Aorta (tissue), 5 donors: ENCODE results near the gene TP53I11. TPM values are rescaled to one million over a fixed set of nuclear protein-coding genes. Genes with fewer than 3 reads are reported as not detected.

Experiments used
- ATAC-seq: fragments of 200-7000 bp; cut with Tn5 transposase; one replicate; pipeline ENCODE4 v1.9.1; 2022; ENCODE audit warnings: moderate library complexity; ENCODE audit not compliant: low FRiP score
- DNase-seq, 2 donors: peaks; one replicate each; pipeline ENCODE4 v3.0.0-alpha.2; 2020
- H3K27ac ChIP-seq, 2 donors: one replicate each; pipeline ENCODE4 v1.5.1; 2013; ENCODE audit warnings: low read length in 2 of 2, mild to moderate bottlenecking in 2 of 2, moderate library complexity in 2 of 2, control low read depth in 1 of 2, inconsistent platforms in 1 of 2, low read depth in 1 of 2
- H3K27me3 ChIP-seq, 2 donors: one replicate each; pipeline ENCODE4 v1.6.1; 2013; ENCODE audit warnings: control low read depth in 1 of 2, low read length in 1 of 2, mild to moderate bottlenecking in 1 of 2, moderate library complexity in 1 of 2; ENCODE audit not compliant: insufficient read depth in 2 of 2, control insufficient read depth in 1 of 2
- H3K36me3 ChIP-seq, 2 donors: one replicate each; pipeline ENCODE4 v1.6.1; 2013; ENCODE audit warnings: control low read depth in 1 of 2, low read length in 1 of 2, mild to moderate bottlenecking in 1 of 2; ENCODE audit not compliant: insufficient read depth in 2 of 2, control insufficient read depth in 1 of 2
- H3K4me1 ChIP-seq, 2 donors: one replicate each; pipeline ENCODE4 v1.6.1; 2013; ENCODE audit warnings: low read length in 2 of 2, control low read depth in 1 of 2, mild to moderate bottlenecking in 1 of 2, moderate library complexity in 1 of 2; ENCODE audit not compliant: insufficient read depth in 2 of 2, control insufficient read depth in 1 of 2
- H3K4me3 ChIP-seq, 2 donors: one replicate each; pipeline ENCODE4 v1.5.1; 2013; ENCODE audit warnings: low read length in 2 of 2, control low read depth in 1 of 2, mild to moderate bottlenecking in 1 of 2
- H3K9me3 ChIP-seq: one replicate; pipeline ENCODE4 v1.6.1; 2013; ENCODE audit warnings: mild to moderate bottlenecking, low read length; ENCODE audit not compliant: control insufficient read depth
- WGBS, 2 donors: extraction: QIAGEN DNeasy Blood & Tissue Kit; methylation state at CpG; one replicate each; pipeline ENCODE4 v1.1.7; 2013; 5-methylcytosine and 5-hydroxymethylcytosine counted together
- intact Hi-C, 2 donors: fragments of 100-400 bp; cut with DNase I; formaldehyde crosslinking; loops; one replicate each; pipeline versions ENCODE4 v1.14.2 to v1.15.0; 2022
- polyA plus RNA-seq, 2 donors: library from polyadenylated mRNA; stranded (reverse); fragments of 200-250 nt; gene quantifications; one replicate each; pipeline ENCODE4 v1.2.3, GENCODE V29; 2013
- total RNA-seq, 2 donors: library from RNA; stranded (reverse); fragmentation: NEBNext Ultra II Directional; extraction: Animal tissue kit (Norgen Biotek cat#: 25700); gene quantifications; one replicate each; pipeline ENCODE4 v1.2.1, GENCODE V29; 2021
- donor health status: healthy with polysubstance abuse.
- donor health status: Bipolar disorder and iron deficiency.
- donor health status: DM: no; HTN: no; CAD: no.
- donor health status: DM: no; HTN: no; CAD: no.
- donor health status: DM: yes; HTN: yes; CAD: no.

The TP53I11 gene
- total and polyA plus RNA-seq, 4 donors: 25.9 to 85.6 (median 45.9) TPM

DNA sequence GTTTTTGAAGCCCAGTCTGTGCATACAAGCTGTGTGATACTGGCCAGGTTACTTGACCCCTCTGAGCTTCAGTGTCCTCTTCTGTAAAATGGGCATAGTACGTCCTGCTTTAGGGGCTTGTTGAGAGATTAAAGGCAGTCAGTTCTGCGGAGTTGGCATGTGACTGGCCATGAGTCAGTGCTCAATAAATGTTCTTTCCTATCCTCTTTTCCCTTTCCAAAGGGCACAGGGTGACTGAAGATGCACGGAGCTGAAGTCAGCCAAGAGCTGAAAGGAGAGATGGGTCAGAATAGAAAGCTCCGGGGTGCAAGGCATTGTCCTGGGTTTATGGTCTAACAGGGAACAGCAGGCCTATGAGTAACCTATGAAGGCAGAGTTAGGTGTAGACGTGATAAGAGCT lies 48.9 kb downstream of the TP53I11 start:
- peaks cover 0 to 2% of the 10 kb centered on the region in 2 donors for H3K27me3 ChIP-seq
- no peaks in the 10 kb centered on the region for H3K4me1 ChIP-seq
- 93 to 95% methylated on average over 5 of the region's 5 CpGs for WGBS, 2 donors
- H3K27ac ChIP-seq: no peak overlapping the region
- no peak for DNase-seq
- intact Hi-C loops: no loop called here
- no peak overlapping the region for H3K4me3 ChIP-seq
- H3K36me3 ChIP-seq: no peaks in the 10 kb centered on the region
- ATAC-seq: no peak
- peaks cover 2% of the 10 kb centered on the region for H3K9me3 ChIP-seq

DNA sequence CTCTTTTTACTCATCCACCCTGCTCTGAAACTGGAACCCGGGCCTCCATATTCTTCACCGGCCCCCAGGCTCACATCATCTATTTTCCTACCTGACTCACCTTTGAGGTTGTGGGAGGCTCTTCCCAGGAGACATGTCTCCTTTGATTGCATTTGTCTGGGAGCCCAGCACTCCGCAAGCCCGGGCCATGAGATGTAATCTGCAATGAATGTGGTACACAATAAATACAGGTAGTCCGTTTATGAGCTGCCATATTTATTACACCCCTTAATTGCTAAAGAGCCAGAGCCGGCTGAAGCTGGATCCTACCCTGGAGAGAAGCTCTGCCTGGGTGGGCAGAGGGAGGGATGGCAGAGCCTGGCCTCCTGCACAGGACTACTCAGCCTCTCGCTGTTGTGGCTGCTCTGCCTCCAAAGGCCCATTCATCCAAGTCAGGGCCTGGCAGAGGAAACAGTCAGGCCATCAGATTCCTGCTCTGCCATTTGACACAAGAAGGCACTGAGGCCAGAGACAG lies 49.5 kb downstream of the TP53I11 start:
- ATAC-seq: no peak
- peaks cover 0 to 2% of the 10 kb centered on the region in 2 donors for H3K27me3 ChIP-seq
- H3K36me3 ChIP-seq: no peaks in the 10 kb centered on the region
- no peaks in the 10 kb centered on the region for H3K4me1 ChIP-seq
- peaks cover 2% of the 10 kb centered on the region for H3K9me3 ChIP-seq
- WGBS, 2 donors: 94% methylated on average over 7 of the region's 7 CpGs
- intact Hi-C loops: no loop called here
- no peak overlapping the region for H3K4me3 ChIP-seq
- no peak overlapping the region for H3K27ac ChIP-seq
- no peak for DNase-seq

DNA sequence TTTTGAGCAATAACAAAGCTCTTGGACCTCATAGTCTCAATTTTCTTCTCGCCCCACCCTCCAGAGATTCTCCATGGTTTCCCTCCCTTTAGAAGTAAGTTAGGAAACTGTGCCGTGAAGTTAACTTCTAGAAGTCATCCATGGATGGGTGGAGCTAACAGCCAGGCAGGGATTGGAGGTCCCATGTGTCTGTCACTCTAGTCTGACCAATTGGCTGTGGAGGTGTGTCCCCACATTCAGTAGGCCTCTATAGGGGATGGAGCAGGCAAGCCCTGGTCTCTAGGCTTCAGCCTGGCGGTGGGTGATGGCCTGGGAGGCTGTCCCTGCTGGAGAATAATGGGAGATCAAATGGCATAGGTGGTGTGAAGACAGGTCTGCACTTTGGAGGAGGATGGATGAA lies 50.7 kb downstream of the TP53I11 start:
- H3K9me3 ChIP-seq: peaks cover 2% of the 10 kb centered on the region
- 85 to 89% methylated on average over 3 of the region's 3 CpGs for WGBS, 2 donors
- ATAC-seq (no peak), DNase-seq (no peak)
- intact Hi-C loops: no loop called here
- H3K4me1 ChIP-seq: no peaks in the 10 kb centered on the region
- no peak overlapping the region for H3K27ac ChIP-seq
- H3K4me3 ChIP-seq: no peak overlapping the region
- H3K36me3 ChIP-seq: no peaks in the 10 kb centered on the region
- H3K27me3 ChIP-seq: peaks cover 0 to 2% of the 10 kb centered on the region in 2 donors

DNA sequence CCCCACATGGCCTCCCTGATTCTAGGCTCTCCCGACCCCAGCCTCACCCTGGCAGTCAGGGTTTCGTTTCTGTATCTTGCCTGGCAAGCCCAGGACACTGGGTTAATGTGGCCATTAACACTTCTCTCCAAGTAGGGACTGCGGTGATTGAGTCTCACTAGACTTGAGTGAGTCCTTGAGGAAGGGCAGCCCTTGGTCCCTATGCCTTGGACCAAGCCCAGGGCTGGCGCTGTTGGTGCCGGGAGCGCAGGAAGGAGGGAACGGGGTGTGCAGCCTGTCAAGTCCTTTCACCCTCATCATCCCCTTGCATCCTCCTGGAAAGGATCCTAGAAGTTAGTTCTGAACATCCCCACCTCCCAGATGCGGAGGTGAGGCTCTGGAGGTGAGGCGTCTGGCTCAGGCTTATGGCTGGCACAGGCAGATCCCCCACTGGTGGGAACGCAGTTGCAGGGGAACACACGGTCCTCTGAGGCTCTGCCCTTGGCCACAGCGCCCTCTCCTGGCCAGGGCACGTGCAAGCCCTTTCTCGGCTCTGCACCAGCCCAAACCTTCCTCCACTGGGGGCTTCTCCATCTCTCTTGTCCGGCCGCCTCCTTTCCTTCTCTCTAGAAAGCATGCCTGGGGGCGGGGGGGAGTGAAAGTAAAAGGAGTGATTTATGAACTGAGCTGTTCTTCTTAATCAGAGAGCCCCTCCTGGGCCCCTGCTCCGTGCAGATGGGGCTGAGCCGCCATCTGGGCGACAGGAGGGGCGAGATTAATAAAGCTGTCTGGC lies 56.7 kb downstream of the TP53I11 start:
- H3K36me3 ChIP-seq: no peaks in the 10 kb centered on the region
- no peak overlapping the region for H3K27ac ChIP-seq
- peaks cover 2% of the 10 kb centered on the region for H3K9me3 ChIP-seq
- peaks cover 0 to 2% of the 10 kb centered on the region in 2 donors for H3K27me3 ChIP-seq
- no peaks in the 10 kb centered on the region for H3K4me1 ChIP-seq
- intact Hi-C loops: loop anchor here (1.0 to 5.0 kb wide), 4 partner anchors 165 to 273 kb away; no protein-coding TSS in a partner anchor
- WGBS, 2 donors: 60 to 61% methylated on average over 20 to 21 of the region's 21 CpGs
- no peak overlapping the region for H3K4me3 ChIP-seq
- ATAC-seq (peak; percentile 87), DNase-seq (peak; percentile 75 to 93)

DNA sequence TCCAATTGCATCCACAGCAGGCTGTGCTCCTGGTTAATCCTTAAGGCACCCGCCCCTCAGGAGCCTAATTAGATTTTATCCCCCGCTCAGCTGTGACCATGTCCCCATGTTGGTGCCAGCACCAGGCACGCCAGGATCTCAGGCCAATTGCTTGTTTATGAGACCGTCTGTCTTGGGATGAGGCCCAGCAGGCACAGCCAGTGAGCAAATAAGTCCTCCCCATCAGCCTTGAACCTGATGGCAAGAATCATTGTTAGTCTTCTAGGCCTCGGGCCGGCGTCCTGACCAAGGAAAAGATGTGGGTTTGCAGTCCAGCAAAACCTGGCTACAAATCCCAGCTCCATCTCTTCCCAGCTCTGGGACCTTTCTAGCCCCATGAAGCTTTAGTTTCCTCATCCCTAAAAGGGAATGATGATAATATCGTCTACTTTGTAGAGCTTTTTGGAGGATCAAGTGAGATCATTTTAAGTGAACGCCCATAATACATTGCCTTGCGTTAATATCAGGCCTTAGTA lies 57.3 kb downstream of the TP53I11 start:
- Histone ChIP-seq H3K4me3 (no peak overlapping the region), H3K4me1 (no peaks in the 10 kb centered on the region)
- DNase-seq: no peak

DNA sequence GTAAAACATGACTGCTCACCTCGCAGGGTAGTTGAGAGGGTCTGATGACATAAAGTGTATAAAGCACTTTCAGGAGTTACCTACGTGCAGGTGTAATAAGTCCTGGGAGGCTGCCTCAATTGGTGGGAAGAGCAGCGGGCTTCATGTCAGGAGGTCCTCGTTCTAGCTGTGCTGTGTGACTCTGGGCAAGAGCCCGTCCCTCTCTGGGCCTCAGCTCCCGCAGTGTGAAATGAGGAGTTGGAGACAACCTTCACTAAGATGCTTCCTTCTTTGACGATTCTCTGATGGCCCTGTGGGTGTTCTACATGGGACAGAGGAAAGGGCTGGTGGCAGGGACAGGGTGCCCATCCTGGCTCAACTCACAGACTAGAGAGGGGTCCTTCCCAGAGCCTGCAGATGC lies 57.8 kb downstream of the TP53I11 start:
- no peak for ATAC-seq
- H3K4me1 ChIP-seq: no peaks in the 10 kb centered on the region

More for the DNA sequence above, 57.3 kb downstream of the TP53I11 start:
- no peaks in the 10 kb centered on the region for H3K27me3 ChIP-seq
- H3K9me3 ChIP-seq: no peaks in the 10 kb centered on the region
- ATAC-seq: peak; percentile 51
- H3K27ac ChIP-seq: no peak overlapping the region
- no peaks in the 10 kb centered on the region for H3K36me3 ChIP-seq
- WGBS, 2 donors: 30 to 34% methylated on average over 10 of the region's 10 CpGs
- intact Hi-C loops: loop anchor here (1.0 to 5.0 kb wide), 2 partner anchors 271 to 272 kb away; no protein-coding TSS in a partner anchor

DNA sequence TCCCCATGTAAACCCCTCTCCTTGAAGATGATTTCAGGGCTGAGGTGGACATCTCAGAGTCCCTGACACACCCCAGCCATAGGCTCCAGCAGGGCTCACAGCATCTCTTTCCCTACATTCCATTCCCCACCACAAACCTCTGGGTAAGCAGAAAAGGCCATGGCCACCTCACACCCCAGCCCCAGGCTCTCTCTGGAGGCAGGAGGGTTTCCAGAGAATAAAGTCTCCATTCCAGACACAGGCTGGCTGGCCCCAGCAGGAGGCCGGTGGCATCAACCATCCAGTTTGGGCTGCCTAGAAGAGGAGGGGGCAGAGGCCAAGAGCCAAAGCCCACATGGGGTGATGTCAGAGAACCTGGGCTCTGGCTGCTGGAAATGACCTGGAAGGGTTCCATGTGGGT lies 61.4 kb downstream of the TP53I11 start:
- Histone ChIP-seq H3K27ac (no peak overlapping the region), H3K27me3 (no peaks in the 10 kb centered on the region), H3K9me3 (no peaks in the 10 kb centered on the region), H3K4me1 (no peaks in the 10 kb centered on the region), H3K4me3 (no peak overlapping the region), H3K36me3 (no peaks in the 10 kb centered on the region)
- 7 to 27% methylated on average over 1 of the region's 1 CpG for WGBS, 2 donors
- DNase-seq: no peak
- intact Hi-C loops: no loop called here
- ATAC-seq: no peak

More for the DNA sequence above, 57.8 kb downstream of the TP53I11 start:
- no peak overlapping the region for H3K4me3 ChIP-seq
- no peaks in the 10 kb centered on the region for H3K36me3 ChIP-seq
- H3K9me3 ChIP-seq: no peaks in the 10 kb centered on the region
- no peaks in the 10 kb centered on the region for H3K27me3 ChIP-seq
- DNase-seq: no peak
- 96 to 97% methylated on average over 7 of the region's 7 CpGs for WGBS, 2 donors
- intact Hi-C loops: loop anchor here (1.0 to 5.0 kb wide), 2 partner anchors 271 to 272 kb away; no protein-coding TSS in a partner anchor
- no peak overlapping the region for H3K27ac ChIP-seq

DNA sequence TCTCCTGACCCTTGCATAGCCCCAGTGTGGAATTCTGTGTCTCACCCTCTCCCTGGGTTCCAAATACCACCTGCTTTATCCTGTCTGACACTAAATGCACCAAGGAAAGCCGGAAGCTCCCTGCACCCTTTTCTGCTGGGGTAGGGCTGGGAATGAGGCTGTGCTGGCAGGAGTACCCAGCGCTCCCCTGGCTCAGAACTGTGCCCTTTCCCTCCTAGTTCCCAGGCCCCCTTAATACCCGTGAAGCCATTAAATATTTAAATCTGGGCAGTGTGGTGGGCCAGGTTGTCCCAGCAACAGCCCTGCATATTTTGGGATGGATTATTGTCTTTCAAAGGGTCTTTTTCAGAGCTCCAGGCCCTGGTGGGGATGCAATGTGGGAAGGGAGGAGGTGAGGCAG lies 63.0 kb downstream of the TP53I11 start:
- Histone ChIP-seq H3K4me1 (no peaks in the 10 kb centered on the region), H3K27ac (no peak overlapping the region), H3K27me3 (no peaks in the 10 kb centered on the region), H3K4me3 (no peak overlapping the region), H3K9me3 (no peaks in the 10 kb centered on the region), H3K36me3 (no peaks in the 10 kb centered on the region)
- no peak for ATAC-seq
- WGBS, 2 donors: 91% methylated on average over 3 of the region's 3 CpGs
- no peak for DNase-seq
- intact Hi-C loops: no loop called here

DNA sequence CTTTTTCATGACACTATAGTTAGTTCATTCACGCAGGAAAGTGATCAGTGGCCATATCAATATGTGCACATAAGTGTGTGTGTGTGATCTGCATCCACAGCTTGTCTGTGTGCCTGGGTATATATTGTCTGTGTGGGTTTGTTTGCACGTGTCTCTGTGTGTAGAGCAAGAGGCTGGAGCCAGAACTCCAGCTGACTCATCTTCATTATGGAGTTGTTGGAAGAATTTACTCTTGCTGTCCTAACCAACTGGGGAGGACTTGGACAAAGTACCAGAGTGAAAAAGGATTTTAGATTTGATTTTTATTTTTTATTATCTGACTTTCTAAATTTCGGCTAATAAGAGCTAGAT lies 63.9 kb downstream of the TP53I11 start:
- no peaks in the 10 kb centered on the region for H3K27me3 ChIP-seq
- DNase-seq (no peak), ATAC-seq (peak; percentile 19)
- intact Hi-C loops: no loop called here
- no peaks in the 10 kb centered on the region for H3K4me1 ChIP-seq
- H3K4me3 ChIP-seq: no peak overlapping the region
- H3K36me3 ChIP-seq: no peaks in the 10 kb centered on the region
- WGBS, 2 donors: 72 to 77% methylated on average over 3 of the region's 3 CpGs
- H3K27ac ChIP-seq: no peak overlapping the region
- no peaks in the 10 kb centered on the region for H3K9me3 ChIP-seq
